Measurements from ENCODE around the gene YES1.

YES1 gene

GRCh38 chr18:711657-712400, 100.2 kb downstream of the YES1 start:
- no peak overlapping the region for H3K9ac ChIP-seq (ENCODE audit: low read length)
- no peaks in the 10 kb centered on the region for H3K36me3 ChIP-seq (ENCODE audit: insufficient read depth, low read length)
- H3K4me2 ChIP-seq (ENCODE audit: low read length): no peak overlapping the region
- no peak for TF ChIP-seq EZH2 (IDR thresholded peaks at IDR 0.05; ENCODE audit: borderline replicate concordance, low read length)
- TF ChIP-seq CTCF (IDR thresholded peaks at IDR 0.05; ENCODE audit: low read length): no peak
- no peaks in the 10 kb centered on the region for H3F3A ChIP-seq (ENCODE audit: insufficient read depth, low read length)
- H3K9me2 ChIP-seq (ENCODE audit: low read depth, low read length): no peaks in the 10 kb centered on the region
- H3K79me2 ChIP-seq (ENCODE audit: insufficient read depth, low read length): no peaks in the 10 kb centered on the region
- H2AFZ ChIP-seq (ENCODE audit: low read length): no peak overlapping the region
- H3K4me1 ChIP-seq (ENCODE audit: insufficient read depth, low read length, severe bottlenecking): no peaks in the 10 kb centered on the region
- no peaks in the 10 kb centered on the region for H3K9me3 ChIP-seq (ENCODE audit: low read length)
- H4K20me1 ChIP-seq (ENCODE audit: insufficient read depth, low read length): no peaks in the 10 kb centered on the region
- H3K27ac ChIP-seq (ENCODE audit: low read depth, low read length, poor library complexity, severe bottlenecking): no peak overlapping the region
- no peak overlapping the region for H3K4me3 ChIP-seq (ENCODE audit: low read depth, low read length, poor library complexity, severe bottlenecking)
- no peaks in the 10 kb centered on the region for H3K27me3 ChIP-seq (ENCODE audit: insufficient read depth, low read length)

- H3F3A ChIP-seq (ENCODE audit: insufficient read depth, low read length): no peaks in the 10 kb centered on the region
- H3K27ac ChIP-seq (ENCODE audit: low read depth, low read length, poor library complexity, severe bottlenecking): no peak overlapping the region
- no peak overlapping the region for H2AFZ ChIP-seq (ENCODE audit: low read length)
- no peaks in the 10 kb centered on the region for H4K20me1 ChIP-seq (ENCODE audit: insufficient read depth, low read length)
- TF ChIP-seq EZH2 (IDR thresholded peaks at IDR 0.05; ENCODE audit: borderline replicate concordance, low read length) (no peak), CTCF (IDR thresholded peaks at IDR 0.05; ENCODE audit: low read length) (no peak)
- no peak overlapping the region for H3K9ac ChIP-seq (ENCODE audit: low read length)
- no peak overlapping the region for H3K4me2 ChIP-seq (ENCODE audit: low read length)
- no peaks in the 10 kb centered on the region for H3K36me3 ChIP-seq (ENCODE audit: insufficient read depth, low read length)
- no peaks in the 10 kb centered on the region for H3K27me3 ChIP-seq (ENCODE audit: insufficient read depth, low read length)
- no peaks in the 10 kb centered on the region for H3K9me3 ChIP-seq (ENCODE audit: low read length)
- H3K4me3 ChIP-seq (ENCODE audit: low read depth, low read length, poor library complexity, severe bottlenecking): no peak overlapping the region
- no peaks in the 10 kb centered on the region for H3K9me2 ChIP-seq (ENCODE audit: low read depth, low read length)
- no peaks in the 10 kb centered on the region for H3K4me1 ChIP-seq (ENCODE audit: insufficient read depth, low read length, severe bottlenecking)
- H3K79me2 ChIP-seq (ENCODE audit: insufficient read depth, low read length): no peaks in the 10 kb centered on the region
Measured at GRCh38 chr18:711310-711656, 100.8 kb downstream of the YES1 start.

- Histone ChIP-seq H3K27me3 (ENCODE audit: insufficient read depth, low read length) (no peaks in the 10 kb centered on the region), H3K4me3 (ENCODE audit: low read depth, low read length, poor library complexity, severe bottlenecking) (no peak overlapping the region), H3K9me3 (ENCODE audit: low read length) (no peaks in the 10 kb centered on the region), H3K9me2 (ENCODE audit: low read depth, low read length) (no peaks in the 10 kb centered on the region), H3K4me2 (ENCODE audit: low read length) (no peak overlapping the region), H3K36me3 (ENCODE audit: insufficient read depth, low read length) (no peaks in the 10 kb centered on the region), H3K4me1 (ENCODE audit: insufficient read depth, low read length, severe bottlenecking) (no peaks in the 10 kb centered on the region), H4K20me1 (ENCODE audit: insufficient read depth, low read length) (no peaks in the 10 kb centered on the region), H3F3A (ENCODE audit: insufficient read depth, low read length) (no peaks in the 10 kb centered on the region), H2AFZ (ENCODE audit: low read length) (no peak overlapping the region), H3K27ac (ENCODE audit: low read depth, low read length, poor library complexity, severe bottlenecking) (no peak overlapping the region), H3K79me2 (ENCODE audit: insufficient read depth, low read length) (no peaks in the 10 kb centered on the region), H3K9ac (ENCODE audit: low read length) (no peak overlapping the region)
- no peak for TF ChIP-seq EZH2 (IDR thresholded peaks at IDR 0.05; ENCODE audit: borderline replicate concordance, low read length)
- no peak for TF ChIP-seq CTCF (IDR thresholded peaks at IDR 0.05; ENCODE audit: low read length)
Measured at GRCh38 chr18:710418-711300, 101.4 kb downstream of the YES1 start.
